Peyer's patch (tissue), 4 donors: ENCODE measurements around the gene STRN4. TPM values are rescaled to one million over a fixed set of nuclear protein-coding genes. Genes with fewer than 3 reads are reported as not detected.
A peak's percentile ranks its signal among the peaks of the same experiment; 100 is the strongest.

Experiments
- DNase-seq, 3 donors: peaks; one replicate each; pipeline ENCODE4 v3.0.0-alpha.2; 2017 to 2019
- H3K27ac ChIP-seq, 4 donors: fragments of 200-600 bp; sonication (generic); one replicate each; pipeline ENCODE4 v1.5.1; 2016 to 2019
- H3K27me3 ChIP-seq, 2 donors: fragments of 200-600 bp; sonication (generic); one replicate each; pipeline ENCODE4 v1.5.1; 2019
- H3K36me3 ChIP-seq, 3 donors: fragments of 200-600 bp; sonication (generic); one replicate each; pipeline ENCODE4 v1.5.1; 2016 to 2019
- H3K4me1 ChIP-seq, 4 donors: fragments of 200-600 bp; sonication (generic); one replicate each; pipeline ENCODE4 v1.5.1; 2016 to 2019
- H3K4me3 ChIP-seq, 4 donors: fragments of 200-600 bp; sonication (generic); 1 replicate in 3 of 4; 2 replicates in 1 of 4; pipeline ENCODE4 v1.5.1; 2016 to 2019; ENCODE audit warnings: mild to moderate bottlenecking in 1 of 4
- H3K9me3 ChIP-seq, 4 donors: fragments of 200-600 bp; sonication (generic); one replicate each; pipeline ENCODE4 v1.5.1; 2016 to 2019; ENCODE audit warnings: mild to moderate bottlenecking in 1 of 4
- POLR2A ChIP-seq, 2 donors: fragments of 450-650 bp; IDR thresholded peaks; one replicate each; pipeline ENCODE4 v1.5.1; 2017; ENCODE audit warnings: antibody characterized with exemption in 2 of 2, mild to moderate bottlenecking in 2 of 2, moderate library complexity in 2 of 2
- total RNA-seq, 4 donors: library from RNA; depleted of rRNA; stranded (reverse); fragments of >200 nt; gene quantifications; one replicate each; pipeline ENCODE4 v1.1.0, GENCODE V29; 2016
- TF ChIP-seq, protein P1 (sequence below), 6 experiments: fragments of 450-650 bp in 4 of 6; fragments of 200-600 bp in 2 of 6; sonication (generic) in 1 of 6; IDR thresholded peaks; one replicate each; pipeline ENCODE4 v1.5.1; 2017 to 2019; ENCODE audit warnings: antibody characterized with exemption in 6 of 6, mild to moderate bottlenecking in 3 of 6, moderate library complexity in 1 of 6

STRN4 gene
- total RNA-seq, 4 donors from 2014 or later = 80.9 to 146 (median 116) TPM

DNA sequence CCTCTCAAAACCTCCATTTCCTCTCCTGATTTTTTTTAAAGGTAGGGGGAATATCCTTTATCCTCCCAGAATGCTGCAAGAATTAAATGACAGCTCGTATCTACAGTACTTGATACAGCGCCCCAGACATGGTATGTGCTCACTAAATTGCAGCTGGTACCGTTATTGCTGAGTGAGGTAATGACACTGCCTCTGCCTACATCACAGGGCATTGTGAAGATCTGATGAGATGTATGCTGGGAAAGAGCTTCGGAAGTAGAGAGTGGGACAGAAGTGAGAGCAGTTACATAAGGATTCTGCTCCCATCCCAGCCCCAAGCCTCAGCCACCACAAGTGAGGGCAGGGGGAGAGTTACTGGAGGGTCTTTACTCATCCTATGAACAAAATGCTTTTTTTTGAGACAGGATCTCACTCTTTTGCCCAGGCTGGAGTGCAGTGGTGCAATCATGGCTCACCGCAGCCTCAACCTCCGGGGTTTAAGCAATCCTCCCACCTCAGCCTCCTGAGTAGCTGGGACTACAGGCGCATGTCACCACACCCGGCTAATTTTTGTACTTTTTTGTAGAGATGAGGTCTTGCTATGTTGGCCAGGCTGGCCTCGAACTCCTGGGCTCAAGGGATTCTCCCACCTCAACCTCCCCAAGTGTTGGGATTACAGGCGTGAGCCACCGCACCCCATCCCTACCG lies 2.1 kb downstream of the STRN4 start:
- Histone ChIP-seq H3K27me3 (no peaks in the 10 kb centered on the region), H3K27ac (no peak overlapping the region), H3K4me1 (peaks cover 0 to 27% (median 8%) of the 10 kb centered on the region in 4 donors), H3K9me3 (no peaks in the 10 kb centered on the region), H3K36me3 (peaks cover 0 to 6% (median 0%) of the 10 kb centered on the region in 3 donors), H3K4me3 (no peak overlapping the region)
- DNase-seq = no peak
- no peak for TF ChIP-seq POLR2A (IDR thresholded peaks at IDR 0.05)
- TF ChIP-seq, protein P1, sequence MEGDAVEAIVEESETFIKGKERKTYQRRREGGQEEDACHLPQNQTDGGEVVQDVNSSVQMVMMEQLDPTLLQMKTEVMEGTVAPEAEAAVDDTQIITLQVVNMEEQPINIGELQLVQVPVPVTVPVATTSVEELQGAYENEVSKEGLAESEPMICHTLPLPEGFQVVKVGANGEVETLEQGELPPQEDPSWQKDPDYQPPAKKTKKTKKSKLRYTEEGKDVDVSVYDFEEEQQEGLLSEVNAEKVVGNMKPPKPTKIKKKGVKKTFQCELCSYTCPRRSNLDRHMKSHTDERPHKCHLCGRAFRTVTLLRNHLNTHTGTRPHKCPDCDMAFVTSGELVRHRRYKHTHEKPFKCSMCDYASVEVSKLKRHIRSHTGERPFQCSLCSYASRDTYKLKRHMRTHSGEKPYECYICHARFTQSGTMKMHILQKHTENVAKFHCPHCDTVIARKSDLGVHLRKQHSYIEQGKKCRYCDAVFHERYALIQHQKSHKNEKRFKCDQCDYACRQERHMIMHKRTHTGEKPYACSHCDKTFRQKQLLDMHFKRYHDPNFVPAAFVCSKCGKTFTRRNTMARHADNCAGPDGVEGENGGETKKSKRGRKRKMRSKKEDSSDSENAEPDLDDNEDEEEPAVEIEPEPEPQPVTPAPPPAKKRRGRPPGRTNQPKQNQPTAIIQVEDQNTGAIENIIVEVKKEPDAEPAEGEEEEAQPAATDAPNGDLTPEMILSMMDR (IDR thresholded peaks at IDR 0.05) = no peak

DNA sequence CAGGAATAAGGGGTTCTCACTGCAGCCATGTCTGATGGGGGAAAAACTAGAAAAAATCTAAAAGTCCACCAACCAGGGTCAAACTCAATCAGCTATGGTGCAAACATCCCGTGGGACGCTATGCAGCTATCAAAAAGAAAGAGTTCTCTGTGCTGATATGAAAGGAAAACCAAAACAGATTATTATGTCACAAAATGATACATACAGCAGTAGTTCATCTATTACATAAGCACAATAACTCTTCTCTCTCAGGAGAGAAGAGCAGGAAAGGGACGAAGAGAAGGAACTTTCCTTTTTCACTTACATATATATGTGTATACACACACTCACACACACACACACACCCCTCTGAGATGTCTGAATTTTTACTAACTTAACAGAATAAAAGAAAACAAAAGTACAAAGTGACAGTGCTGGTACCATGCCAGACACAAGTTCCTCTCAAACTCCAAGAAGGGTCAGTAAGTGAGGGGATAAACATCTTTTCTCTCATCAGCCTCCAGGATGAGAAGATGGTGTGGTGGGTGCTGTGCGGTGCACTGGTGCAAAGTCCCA lies 3.2 kb downstream of the STRN4 start:
- H3K27ac ChIP-seq = peak overlapping the region in 1 of 4 donors; percentile 1
- H3K9me3 ChIP-seq = no peaks in the 10 kb centered on the region
- DNase-seq = no peak
- TF ChIP-seq POLR2A (IDR thresholded peaks at IDR 0.05) = no peak
- TF ChIP-seq, protein P1 (IDR thresholded peaks at IDR 0.05) = no peak
- peaks cover 0 to 27% (median 8%) of the 10 kb centered on the region in 4 donors for H3K4me1 ChIP-seq
- H3K27me3 ChIP-seq = no peaks in the 10 kb centered on the region
- peaks cover 0 to 14% (median 0%) of the 10 kb centered on the region in 3 donors for H3K36me3 ChIP-seq
- no peak overlapping the region for H3K4me3 ChIP-seq

DNA sequence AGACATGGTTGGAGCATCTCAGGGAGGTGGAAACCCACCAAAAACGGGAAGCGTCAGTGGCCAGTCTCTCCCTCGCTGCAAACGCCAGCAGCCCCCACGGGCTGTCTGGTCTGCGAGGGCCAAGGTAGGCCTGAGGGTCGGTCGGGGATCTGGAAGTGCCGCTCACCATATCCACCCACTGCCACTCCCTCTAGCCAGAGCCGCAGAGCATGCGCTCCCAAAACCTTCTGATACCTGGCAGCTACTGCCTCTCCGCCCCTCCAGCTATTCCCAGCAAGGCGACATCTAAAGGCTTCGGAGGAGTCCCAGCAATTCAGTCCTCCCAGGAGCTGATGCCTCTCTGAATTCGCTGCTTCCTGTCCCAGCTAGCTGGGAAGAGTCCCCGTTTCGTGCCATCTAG lies 4.8 kb downstream of the STRN4 start:
- TF ChIP-seq POLR2A (IDR thresholded peaks at IDR 0.05) = no peak
- TF ChIP-seq, protein P1 (IDR thresholded peaks at IDR 0.05) = no peak
- no peaks in the 10 kb centered on the region for H3K9me3 ChIP-seq
- H3K4me3 ChIP-seq = no peak overlapping the region
- no peak overlapping the region for H3K27ac ChIP-seq
- H3K36me3 ChIP-seq = peaks cover 0 to 30% (median 0%) of the 10 kb centered on the region in 3 donors
- H3K27me3 ChIP-seq = no peaks in the 10 kb centered on the region
- H3K4me1 ChIP-seq = peaks cover 0 to 22% (median 6%) of the 10 kb centered on the region in 4 donors
- DNase-seq = no peak

DNA sequence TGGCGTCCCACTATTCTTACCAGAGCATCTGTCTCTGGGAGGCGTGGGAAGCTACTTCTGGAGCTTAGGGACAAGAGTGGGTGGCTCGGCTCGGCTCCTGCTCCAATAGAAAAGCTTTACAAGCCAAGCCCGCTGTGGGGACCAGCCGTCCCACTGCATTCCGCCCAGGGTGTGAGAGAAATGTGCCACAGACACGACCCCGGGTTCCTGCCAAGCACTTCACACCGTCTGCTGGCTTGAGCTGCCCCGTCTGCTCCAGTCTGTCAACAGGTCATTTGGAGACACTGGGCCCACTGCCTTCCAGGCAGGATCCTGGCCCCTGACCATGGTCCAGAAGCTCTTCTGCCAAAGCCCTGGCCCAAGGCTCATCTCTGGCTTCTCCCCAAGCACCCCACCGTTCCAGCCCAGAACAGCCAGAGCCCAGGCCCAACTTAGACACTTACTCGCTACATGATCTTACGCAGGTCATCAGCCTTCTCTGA lies 6.9 kb downstream of the STRN4 start:
- no peak overlapping the region for H3K4me3 ChIP-seq
- TF ChIP-seq, protein P1 (IDR thresholded peaks at IDR 0.05) = no peak
- TF ChIP-seq POLR2A (IDR thresholded peaks at IDR 0.05) = no peak
- peak in 1 of 3 donors; percentile 45 for DNase-seq
- H3K36me3 ChIP-seq = peaks cover 0 to 49% (median 0%) of the 10 kb centered on the region in 3 donors
- H3K27me3 ChIP-seq = no peaks in the 10 kb centered on the region
- peaks cover 0 to 14% (median under 1%) of the 10 kb centered on the region in 4 donors for H3K4me1 ChIP-seq
- no peak overlapping the region for H3K27ac ChIP-seq
- H3K9me3 ChIP-seq = no peaks in the 10 kb centered on the region

DNA sequence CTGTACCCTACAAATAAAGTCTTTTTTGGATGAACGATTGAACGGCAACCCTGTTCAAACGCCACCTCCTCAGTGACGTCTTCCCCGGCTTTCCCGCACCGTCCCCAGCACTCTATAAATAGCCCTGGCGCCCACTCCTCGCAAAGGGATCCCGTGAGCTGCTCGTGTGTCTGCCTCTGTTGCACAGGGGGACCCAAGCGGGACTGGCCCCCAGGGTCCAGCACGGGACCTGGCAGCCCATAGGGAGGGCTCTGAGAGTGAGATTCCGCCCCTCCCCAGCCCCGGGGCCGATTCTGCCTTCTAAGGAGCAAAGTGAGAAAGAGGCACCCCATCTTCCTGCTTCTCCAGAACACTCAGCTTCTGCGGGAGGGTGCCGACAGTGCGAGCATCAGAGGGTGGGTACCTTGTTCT lies 8.5 kb downstream of the STRN4 start:
- peaks cover 0 to 65% (median 0%) of the 10 kb centered on the region in 3 donors for H3K36me3 ChIP-seq
- H3K27me3 ChIP-seq = no peaks in the 10 kb centered on the region
- H3K27ac ChIP-seq = no peak overlapping the region

More for the DNA sequence above, 8.5 kb downstream of the STRN4 start:
- no peak overlapping the region for H3K4me3 ChIP-seq
- no peaks in the 10 kb centered on the region for H3K9me3 ChIP-seq
- H3K4me1 ChIP-seq = no peaks in the 10 kb centered on the region
- DNase-seq = no peak
- TF ChIP-seq POLR2A (IDR thresholded peaks at IDR 0.05) = no peak
- TF ChIP-seq, protein P1 (IDR thresholded peaks at IDR 0.05) = no peak
